Measurements from ENCODE around the gene RAVER2.
"Not testable (repeated sequence)": the region's sequence is repeated elsewhere in the genome, so short reads cannot be mapped to it uniquely, and the experiment has no call there.

The RAVER2 gene

DNA sequence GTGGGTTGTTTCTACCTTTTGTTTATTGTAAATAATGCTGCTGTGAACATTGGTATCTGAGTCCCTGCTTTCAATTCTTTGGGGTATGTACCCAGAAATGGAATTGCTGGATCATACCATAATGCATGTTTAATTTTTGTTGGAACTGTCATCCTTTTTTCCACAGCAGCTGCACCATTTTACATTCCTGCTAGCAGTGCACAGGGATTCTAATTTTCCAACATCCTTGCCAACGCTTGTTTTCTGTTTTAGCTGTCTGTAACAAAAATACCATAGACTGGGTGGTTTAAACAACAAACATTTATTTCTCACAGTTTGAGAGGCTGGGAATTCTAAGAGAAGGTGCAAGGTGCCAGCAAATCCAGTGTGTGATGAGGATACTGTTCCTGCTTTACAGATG is 65.1 kb downstream of the RAVER2 start:
- Mint-ChIP-seq H3K4me1 (no peaks in the 10 kb centered on the region), H3K27me3 (no peaks in the 10 kb centered on the region), H3K27ac (no peak overlapping the region), H3K4me3 (no peak overlapping the region), H3K9me3 (no peaks in the 10 kb centered on the region), H3K36me3 (no peaks in the 10 kb centered on the region)
- CTCF ChIA-PET, result no interaction called here
- no peak for DNase-seq

DNA sequence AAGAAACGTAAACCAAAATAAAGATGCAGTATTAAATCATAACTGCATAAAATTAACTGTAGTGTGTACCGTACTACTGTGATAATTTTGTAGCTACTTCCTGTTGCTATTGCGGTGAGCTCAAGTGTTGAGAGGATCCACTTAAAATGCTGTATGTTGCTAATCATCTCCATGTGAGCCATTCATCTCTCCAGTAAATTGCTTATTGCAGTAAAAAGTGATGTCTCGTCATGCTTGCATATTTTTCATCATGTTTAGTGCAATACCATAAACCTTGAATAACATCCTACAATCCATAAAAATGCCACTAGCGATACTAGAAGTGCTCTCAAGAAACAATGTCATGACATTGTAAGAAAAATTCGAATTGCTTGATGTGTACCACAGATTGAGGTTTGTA is 66.3 kb downstream of the RAVER2 start:
- H3K4me3 Mint-ChIP-seq, result no peak overlapping the region
- H3K9me3 Mint-ChIP-seq, result no peaks in the 10 kb centered on the region
- no peaks in the 10 kb centered on the region for H3K36me3 Mint-ChIP-seq
- DNase-seq, result no peak
- no peak overlapping the region for H3K27ac Mint-ChIP-seq
- H3K27me3 Mint-ChIP-seq, result no peaks in the 10 kb centered on the region
- CTCF ChIA-PET, result no interaction called here
- no peaks in the 10 kb centered on the region for H3K4me1 Mint-ChIP-seq

DNA sequence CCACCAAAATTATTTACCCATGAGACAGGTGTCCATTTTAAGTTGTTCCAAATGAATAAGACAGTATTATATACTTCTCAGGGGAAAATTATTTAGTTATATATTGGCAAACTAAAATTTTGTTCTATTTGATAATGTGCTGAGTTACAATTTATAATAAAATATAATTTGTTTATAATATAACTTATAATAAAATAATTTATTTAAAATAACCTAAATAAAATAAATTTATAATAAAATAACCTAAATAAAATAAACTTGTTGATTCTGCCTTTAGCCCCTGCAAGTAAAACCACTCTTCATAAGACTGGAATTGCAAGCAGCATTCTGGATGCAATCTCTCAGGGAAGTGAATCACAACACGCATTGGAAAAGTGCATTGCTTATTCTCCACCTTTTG is 69.6 kb downstream of the RAVER2 start:
- no peak overlapping the region for H3K4me3 Mint-ChIP-seq
- no peaks in the 10 kb centered on the region for H3K4me1 Mint-ChIP-seq
- no peak for DNase-seq
- no peaks in the 10 kb centered on the region for H3K36me3 Mint-ChIP-seq
- no peak overlapping the region for H3K27ac Mint-ChIP-seq
- peaks cover 5% of the 10 kb centered on the region for H3K9me3 Mint-ChIP-seq
- CTCF ChIA-PET, result no interaction called here
- peaks cover 4% of the 10 kb centered on the region for H3K27me3 Mint-ChIP-seq

DNA sequence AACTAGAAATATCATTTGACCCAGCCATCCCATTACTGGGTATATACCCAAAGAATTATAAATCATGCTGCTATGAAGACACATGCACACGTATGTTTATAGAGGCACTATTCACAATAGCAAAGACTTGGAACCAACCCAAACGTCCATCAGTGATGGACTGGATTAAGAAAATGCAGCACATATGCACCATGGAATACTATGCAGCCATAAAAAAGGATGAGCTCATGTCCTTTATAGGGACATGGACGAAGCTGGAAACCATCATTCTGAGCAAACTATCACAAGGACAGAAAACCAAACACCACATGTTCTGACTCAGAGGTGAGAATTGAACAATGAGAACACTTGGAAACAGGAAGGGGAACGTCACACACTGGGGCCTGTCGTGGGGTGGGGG is 72.5 kb downstream of the RAVER2 start:
- H3K27ac Mint-ChIP-seq, H3K36me3 Mint-ChIP-seq, H3K27me3 Mint-ChIP-seq, DNase-seq, H3K4me3 Mint-ChIP-seq, H3K4me1 Mint-ChIP-seq, H3K9me3 Mint-ChIP-seq, CTCF ChIA-PET: not testable (repeated sequence)

DNA sequence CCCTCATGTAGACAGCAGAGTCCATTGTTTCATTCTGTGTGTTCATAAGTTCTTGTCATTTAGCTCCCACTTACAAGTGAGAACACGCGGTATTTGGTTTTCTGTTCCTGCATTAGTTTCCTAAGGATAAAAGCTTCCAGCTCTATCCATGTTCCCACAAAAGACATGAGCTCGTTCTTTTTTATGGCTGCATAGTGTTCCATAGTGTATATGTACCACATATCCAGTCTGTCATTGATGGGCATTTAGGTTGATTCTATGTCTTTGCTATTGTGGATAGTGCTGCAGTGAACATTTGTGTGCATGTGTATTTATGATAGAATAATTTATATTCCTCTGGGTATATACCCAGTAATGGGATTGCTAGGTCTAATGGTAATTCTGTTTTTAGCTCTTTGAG is 75.7 kb downstream of the RAVER2 start:
- not testable (repeated sequence) for H3K36me3 Mint-ChIP-seq, DNase-seq

DNA sequence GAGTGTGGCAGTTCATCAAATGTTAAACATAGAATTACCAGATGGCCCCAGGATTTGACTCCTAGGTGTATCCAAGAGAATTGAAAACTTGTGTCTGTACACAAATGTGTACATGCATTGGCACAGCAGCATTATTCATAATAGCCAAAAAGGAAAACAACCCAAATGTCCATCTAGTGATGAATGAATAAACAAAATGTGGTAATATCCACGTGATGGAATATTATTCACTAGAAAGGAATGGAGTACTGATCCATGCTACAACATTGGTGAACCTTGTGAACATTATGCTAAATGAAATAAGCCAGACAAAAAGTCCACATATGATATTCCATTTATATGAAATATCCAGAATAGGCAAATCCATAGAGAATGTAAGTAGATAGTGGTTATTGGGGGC is 77.7 kb downstream of the RAVER2 start:
- Mint-ChIP-seq H3K36me3 (no peaks in the 10 kb centered on the region), H3K4me1 (peaks cover 15% of the 10 kb centered on the region), H3K27me3 (peaks cover 4% of the 10 kb centered on the region), H3K9me3 (peaks cover under 1% of the 10 kb centered on the region), H3K4me3 (no peak overlapping the region), H3K27ac (peak overlapping the region; percentile 20)
- no peak for DNase-seq
- CTCF ChIA-PET, result interaction anchor here (1.2 to 2.6 kb wide), 6 partner anchors 11 to 576 kb away, joined by 3 to 14 read pairs (median 6); no protein-coding TSS in a partner anchor

More for the DNA sequence above, 75.7 kb downstream of the RAVER2 start:
- H3K4me3 Mint-ChIP-seq, H3K4me1 Mint-ChIP-seq, H3K27me3 Mint-ChIP-seq, H3K27ac Mint-ChIP-seq, CTCF ChIA-PET, H3K9me3 Mint-ChIP-seq: not testable (repeated sequence)

DNA sequence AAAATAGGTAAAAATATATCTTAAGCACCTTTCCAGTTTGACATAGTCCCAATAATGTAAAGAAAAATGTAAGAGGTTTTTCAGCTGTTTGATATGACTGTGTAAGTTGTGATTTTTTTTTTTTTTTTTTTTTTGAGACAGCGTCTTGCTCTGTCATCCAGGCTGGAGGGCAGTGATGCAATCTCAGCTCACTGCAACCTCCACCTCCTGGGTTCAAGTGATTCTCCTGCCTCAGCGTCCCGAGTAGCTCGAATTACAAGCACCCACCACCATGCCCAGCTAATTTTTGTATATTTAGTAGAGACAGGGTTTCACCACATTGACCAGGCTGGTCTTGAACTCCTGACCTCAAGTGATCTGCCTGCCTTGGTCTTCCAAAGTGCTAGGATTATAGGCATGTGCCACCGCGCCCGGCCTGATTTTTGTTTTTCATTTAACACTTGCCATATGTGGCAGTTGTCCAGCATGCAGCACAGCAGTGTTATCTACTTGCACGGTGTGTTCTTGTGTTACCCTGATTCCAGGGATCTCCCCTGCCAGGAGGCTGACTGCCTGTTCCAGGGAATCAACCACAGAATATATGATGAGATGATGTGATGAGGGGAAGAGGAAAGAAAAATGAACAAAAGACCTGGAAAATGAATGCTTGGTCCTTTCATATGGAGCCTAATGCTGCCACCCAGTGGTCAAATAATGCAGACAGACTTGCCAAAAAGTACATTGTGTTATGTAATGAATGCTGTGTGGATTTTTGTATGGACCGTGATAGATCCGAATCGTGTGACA is 79.0 kb downstream of the RAVER2 start:
- peaks cover 26% of the 10 kb centered on the region for H3K4me1 Mint-ChIP-seq
- DNase-seq, result peak; percentile 75
- no peak overlapping the region for H3K4me3 Mint-ChIP-seq
- no peaks in the 10 kb centered on the region for H3K9me3 Mint-ChIP-seq
- H3K36me3 Mint-ChIP-seq, result peaks cover 2% of the 10 kb centered on the region
- CTCF ChIA-PET, result interaction anchor here (0.7 to 2.6 kb wide), 20 partner anchors 10 to 577 kb away, joined by 3 to 14 read pairs (median 4); no protein-coding TSS in a partner anchor
- H3K27me3 Mint-ChIP-seq, result no peaks in the 10 kb centered on the region
- no peak overlapping the region for H3K27ac Mint-ChIP-seq

DNA sequence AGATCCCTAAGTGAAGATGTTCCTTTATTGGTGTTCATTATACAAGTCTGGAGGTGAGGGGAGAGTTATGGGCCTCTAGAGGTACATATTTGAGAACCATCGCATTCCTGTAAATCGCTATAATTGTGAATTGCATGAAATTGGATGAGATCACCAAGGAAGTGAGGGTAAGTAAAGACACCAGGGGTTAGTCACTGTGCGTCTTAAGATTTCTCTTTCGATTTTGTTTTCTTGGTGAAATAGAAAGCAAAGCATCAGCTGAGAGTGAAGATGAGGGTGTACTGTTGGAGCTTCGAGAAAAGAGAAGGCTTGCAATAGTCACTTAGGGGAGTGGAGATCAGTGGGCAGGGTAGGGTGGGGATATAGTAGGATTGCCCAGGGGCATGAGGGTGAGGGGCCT is 82.1 kb downstream of the RAVER2 start:
- CTCF ChIA-PET, result interaction anchor here (1.0 to 1.3 kb wide), 2 partner anchors 81 to 215 kb away, joined by 3 read pairs; no protein-coding TSS in a partner anchor
- no peak for DNase-seq
- Mint-ChIP-seq H3K4me3 (no peak overlapping the region), H3K4me1 (peaks cover 41% of the 10 kb centered on the region), H3K9me3 (no peaks in the 10 kb centered on the region), H3K36me3 (peaks cover 9% of the 10 kb centered on the region), H3K27me3 (no peaks in the 10 kb centered on the region), H3K27ac (peak overlapping the region; percentile 55)

DNA sequence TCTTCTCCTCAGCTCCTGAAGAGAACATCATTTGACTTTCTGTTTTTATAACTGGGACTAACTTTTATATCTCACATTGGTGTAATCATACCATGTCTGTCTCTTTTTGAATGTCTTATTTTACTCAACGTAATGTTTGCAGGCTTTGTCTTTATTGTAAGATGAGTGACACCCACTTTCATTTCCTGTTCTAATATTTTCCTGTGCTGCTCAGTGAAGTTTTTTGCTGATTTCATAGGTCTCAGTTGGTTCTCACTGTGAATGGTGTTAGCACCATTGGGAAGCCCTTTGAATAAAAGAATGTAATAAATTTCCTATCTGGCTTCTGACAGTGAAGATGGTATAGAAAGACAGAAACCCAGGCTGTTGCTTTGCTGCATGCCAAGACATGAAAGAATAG is 84.0 kb downstream of the RAVER2 start:
- no peaks in the 10 kb centered on the region for H3K27me3 Mint-ChIP-seq
- CTCF ChIA-PET, result no interaction called here
- H3K36me3 Mint-ChIP-seq, result peaks cover 22% of the 10 kb centered on the region
- no peaks in the 10 kb centered on the region for H3K9me3 Mint-ChIP-seq
- H3K4me1 Mint-ChIP-seq, result peaks cover 41% of the 10 kb centered on the region
- DNase-seq, result no peak
- H3K27ac Mint-ChIP-seq, result peak overlapping the region; percentile 1
- no peak overlapping the region for H3K4me3 Mint-ChIP-seq

DNA sequence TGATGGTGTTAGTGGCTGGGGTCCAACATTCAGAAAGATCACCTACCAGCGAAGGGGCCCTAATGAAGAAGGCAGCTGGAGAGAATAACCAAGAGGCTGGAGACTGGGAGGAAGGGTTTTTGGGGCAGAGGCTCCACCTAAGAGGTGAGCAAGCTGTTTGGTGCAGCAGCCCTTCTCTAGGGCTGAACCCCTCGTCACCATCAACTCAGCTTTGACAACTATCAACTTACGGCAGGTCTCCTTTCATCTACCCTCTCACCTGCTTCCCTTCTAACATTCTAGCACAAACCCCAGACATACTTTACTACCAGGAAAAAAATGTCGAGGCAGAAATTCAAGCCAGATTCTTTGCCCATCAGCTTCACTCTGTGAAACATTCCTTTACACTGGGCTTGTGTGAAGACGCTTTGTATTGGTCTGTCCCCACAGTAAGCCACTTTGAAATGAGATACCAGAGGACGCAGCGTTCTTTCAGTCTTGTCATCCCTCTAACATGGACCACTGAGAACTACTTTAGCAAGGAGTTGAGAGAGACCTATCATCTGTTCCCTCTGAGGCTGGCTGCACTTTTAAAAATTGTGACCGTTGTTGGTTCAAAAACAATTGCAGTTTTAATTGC is 84.6 kb downstream of the RAVER2 start:
- no peak for DNase-seq
- no peaks in the 10 kb centered on the region for H3K9me3 Mint-ChIP-seq
- CTCF ChIA-PET, result no interaction called here
- H3K4me3 Mint-ChIP-seq, result no peak overlapping the region
- no peak overlapping the region for H3K27ac Mint-ChIP-seq
- no peaks in the 10 kb centered on the region for H3K27me3 Mint-ChIP-seq
- peaks cover 39% of the 10 kb centered on the region for H3K4me1 Mint-ChIP-seq
- H3K36me3 Mint-ChIP-seq, result peaks cover 29% of the 10 kb centered on the region

DNA sequence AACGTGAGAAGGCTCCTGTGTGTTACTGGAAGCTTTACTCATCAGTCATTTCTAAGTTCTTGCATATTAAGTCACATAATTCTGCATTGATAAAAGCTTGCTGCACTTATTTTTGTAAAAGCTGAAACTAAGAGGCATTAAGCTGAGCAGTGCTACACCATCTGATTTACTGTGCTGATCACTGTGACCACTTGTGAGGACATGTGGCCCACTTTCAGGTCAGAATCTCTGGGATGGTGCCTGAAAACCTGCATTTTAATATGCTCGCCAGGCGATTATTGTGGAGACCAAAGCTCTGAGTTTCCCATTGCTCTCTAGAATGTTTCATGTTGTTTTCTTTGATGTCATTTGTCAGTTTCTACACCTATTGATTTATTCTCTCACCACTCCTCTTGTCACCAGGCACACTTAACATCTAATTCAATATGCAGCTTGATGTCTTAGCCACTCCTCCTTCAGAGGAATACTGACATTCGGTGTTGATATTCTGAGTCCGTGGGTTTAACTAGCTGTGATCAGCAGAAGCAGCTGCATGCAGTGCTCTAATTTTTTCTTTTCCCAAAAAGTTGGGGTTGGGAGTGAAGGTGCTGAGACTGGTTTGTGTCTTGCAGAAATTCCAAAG is 85.3 kb downstream of the RAVER2 start:
- no peak overlapping the region for H3K4me3 Mint-ChIP-seq
- H3K27me3 Mint-ChIP-seq, result no peaks in the 10 kb centered on the region
- DNase-seq, result no peak
- peaks cover 31% of the 10 kb centered on the region for H3K36me3 Mint-ChIP-seq
- CTCF ChIA-PET, result interaction anchor here (0.6 kb wide), 1 partner anchor 159 kb away, joined by 3 read pairs; no protein-coding TSS in a partner anchor
- H3K27ac Mint-ChIP-seq, result peak overlapping the region; percentile 6
- no peaks in the 10 kb centered on the region for H3K9me3 Mint-ChIP-seq
- peaks cover 39% of the 10 kb centered on the region for H3K4me1 Mint-ChIP-seq

DNA sequence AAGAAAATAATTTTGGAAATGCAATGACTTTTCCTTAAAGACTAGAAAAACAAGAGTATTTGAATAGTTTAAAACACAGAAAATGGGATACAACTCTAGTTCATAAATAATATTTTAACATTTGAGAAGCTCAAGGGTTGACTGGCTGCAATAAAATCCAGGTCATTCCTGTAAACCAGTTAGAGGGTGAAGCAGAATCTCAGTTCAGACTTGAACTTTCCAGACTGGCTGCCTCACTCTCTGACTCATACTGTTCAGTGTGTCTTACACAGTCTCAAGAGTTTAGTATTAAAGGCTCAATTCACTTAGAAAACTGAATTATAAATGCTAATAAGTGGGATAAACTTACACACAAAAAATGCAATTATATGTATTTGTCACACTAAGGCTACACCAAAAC is 89.9 kb downstream of the RAVER2 start:
- CTCF ChIA-PET, result no interaction called here
- Mint-ChIP-seq H3K4me1 (peaks cover 6% of the 10 kb centered on the region), H3K36me3 (peaks cover 62% of the 10 kb centered on the region), H3K27ac (no peak overlapping the region), H3K4me3 (no peak overlapping the region), H3K9me3 (no peaks in the 10 kb centered on the region), H3K27me3 (no peaks in the 10 kb centered on the region)
- DNase-seq, result no peak

DNA sequence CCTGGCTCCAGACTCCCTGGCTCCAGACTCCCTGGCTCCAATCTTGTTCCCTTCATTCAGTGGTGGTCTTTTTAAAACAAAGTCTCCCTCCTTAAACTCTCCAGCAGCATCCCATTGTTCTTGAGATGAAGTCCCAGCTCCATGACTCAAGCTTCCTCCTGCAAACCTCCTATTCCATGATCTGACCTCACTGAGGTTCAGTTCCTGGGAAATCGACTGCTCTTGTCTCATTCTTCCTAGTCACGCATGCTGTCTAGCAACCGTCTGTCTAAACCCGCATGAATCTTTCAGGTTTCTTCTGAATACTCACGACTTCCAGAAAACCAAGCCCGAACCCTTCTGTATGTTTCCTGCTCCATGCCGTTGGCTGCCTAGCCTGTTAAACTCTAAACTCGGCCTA is 91.9 kb downstream of the RAVER2 start:
- Mint-ChIP-seq H3K27me3 (no peaks in the 10 kb centered on the region), H3K4me1 (no peaks in the 10 kb centered on the region), H3K36me3 (peaks cover 71% of the 10 kb centered on the region), H3K27ac (no peak overlapping the region), H3K9me3 (no peaks in the 10 kb centered on the region), H3K4me3 (no peak overlapping the region)
- DNase-seq, result no peak
- CTCF ChIA-PET, result no interaction called here

DNA sequence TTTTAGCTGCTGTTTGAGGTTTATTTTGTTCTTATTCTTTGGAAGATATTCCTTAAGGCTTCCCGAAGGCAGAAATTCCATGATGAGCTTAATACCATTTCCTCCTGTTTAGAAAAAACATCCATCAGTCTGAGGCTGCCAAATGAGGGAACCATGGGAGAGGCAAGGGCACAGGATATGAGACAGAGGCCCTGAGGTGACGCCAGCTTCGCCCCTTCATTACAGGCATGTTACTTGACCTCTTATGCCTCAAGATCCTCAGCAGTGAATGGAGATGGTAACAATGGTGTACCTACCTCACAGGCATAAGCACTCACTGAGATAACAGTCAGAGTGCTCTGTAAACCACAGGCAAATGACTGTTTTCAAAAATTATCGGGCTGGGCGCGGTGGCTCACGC is 93.6 kb downstream of the RAVER2 start:
- Mint-ChIP-seq H3K36me3 (peaks cover 66% of the 10 kb centered on the region), H3K27ac (no peak overlapping the region), H3K27me3 (no peaks in the 10 kb centered on the region), H3K9me3 (no peaks in the 10 kb centered on the region), H3K4me1 (no peaks in the 10 kb centered on the region), H3K4me3 (no peak overlapping the region)
- no peak for DNase-seq
- CTCF ChIA-PET, result no interaction called here

DNA sequence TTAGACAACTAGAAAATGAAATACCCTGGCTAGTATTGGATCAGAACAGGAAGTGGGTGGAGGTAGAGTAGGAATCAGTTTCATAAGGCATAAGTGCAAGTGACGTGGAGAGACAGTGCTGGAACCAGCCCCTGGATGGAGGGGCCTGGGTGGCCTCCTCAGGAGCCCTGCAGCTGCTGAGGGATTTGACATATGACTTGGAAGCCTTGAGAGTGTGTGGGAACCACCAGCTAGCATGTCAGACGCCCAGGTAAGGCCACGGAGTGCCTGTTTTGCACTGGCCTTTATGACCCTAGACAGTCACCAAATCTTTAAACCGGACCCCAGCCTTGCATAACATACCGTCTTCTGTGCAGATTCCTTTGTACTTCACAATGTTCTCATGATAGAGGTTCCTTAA is 94.4 kb downstream of the RAVER2 start:
- H3K4me3 Mint-ChIP-seq, result no peak overlapping the region
- H3K9me3 Mint-ChIP-seq, result no peaks in the 10 kb centered on the region
- H3K27me3 Mint-ChIP-seq, result no peaks in the 10 kb centered on the region
- CTCF ChIA-PET, result no interaction called here
- no peaks in the 10 kb centered on the region for H3K4me1 Mint-ChIP-seq
- H3K36me3 Mint-ChIP-seq, result peaks cover 65% of the 10 kb centered on the region
- no peak for DNase-seq
- H3K27ac Mint-ChIP-seq, result no peak overlapping the region

Data from activated naive CD4-positive, alpha-beta T cell treated with anti-CD3 and anti-CD28 coated beads, Interleukin-2, amount 10 ng/mL, durations not matched to agents 7 days and 5 days (primary cell).